HEK293T (cell line): ENCODE data around the gene MAP2K7.
"Not testable (repeated sequence)": the region's sequence is repeated elsewhere in the genome, so short reads cannot be mapped to it uniquely, and the experiment has no call there.

Experiments used
- CTCF ChIA-PET: fragments of 350-600 bp; formaldehyde crosslinking; extraction: SDS; loops from one replicate; lab custom pipeline; 2021; ENCODE audit warnings: antibody characterized with exemption, inconsistent platforms; lab: Yijun Ruan, JAX
- POLR2A ChIA-PET: fragments of 350-600 bp; formaldehyde crosslinking; extraction: SDS; loops from one replicate; lab custom pipeline; 2020; ENCODE audit warnings: antibody characterized with exemption, inconsistent platforms; lab: Yijun Ruan, JAX
- DNase-seq: peaks from one replicate; pipeline ENCODE4 v3.0.0; 2012; ENCODE audit warnings: mixed read lengths; ENCODE audit errors: extremely low spot score
- ARNT ChIP-seq: fragments of 450-650 bp; IDR thresholded peaks from 2 replicates; pipeline ENCODE4 v1.6.1; 2017; ENCODE audit warnings: mild to moderate bottlenecking
- BHLHE40 ChIP-seq: fragments of 450-650 bp; IDR thresholded peaks from 2 replicates; pipeline ENCODE4 v1.6.1; 2016; ENCODE audit warnings: mild to moderate bottlenecking, moderate library complexity, borderline replicate concordance
- CTBP1 ChIP-seq: fragments of 450-650 bp; IDR thresholded peaks from 2 replicates; pipeline ENCODE4 v1.6.1; 2016; ENCODE audit warnings: borderline replicate concordance
- ELF4 ChIP-seq: fragments of 450-650 bp; IDR thresholded peaks from 2 replicates; pipeline ENCODE4 v1.6.1; 2017; ENCODE audit warnings: antibody characterized with exemption
- FOXA1 ChIP-seq: fragments of 450-650 bp; IDR thresholded peaks from 2 replicates; pipeline ENCODE4 v1.6.1; 2016; ENCODE audit warnings: mild to moderate bottlenecking
- FOXK2 ChIP-seq: fragments of 450-650 bp; IDR thresholded peaks from 2 replicates; pipeline ENCODE4 v1.6.1; 2016; ENCODE audit warnings: mild to moderate bottlenecking
- FOXM1 ChIP-seq: fragments of 450-650 bp; IDR thresholded peaks from 2 replicates; pipeline ENCODE4 v1.6.1; 2017; ENCODE audit warnings: mild to moderate bottlenecking, borderline replicate concordance
- HDGF ChIP-seq: fragments of 450-650 bp; IDR thresholded peaks from 2 replicates; pipeline ENCODE4 v1.6.1; 2017; ENCODE audit warnings: antibody characterized with exemption, borderline replicate concordance
- L3MBTL2 ChIP-seq: fragments of 450-650 bp; conservative IDR thresholded peaks from 2 replicates; pipeline ENCODE4 v1.6.1; 2016; ENCODE audit warnings: mild to moderate bottlenecking
- LEF1 ChIP-seq: fragments of 450-650 bp; IDR thresholded peaks from 2 replicates; pipeline ENCODE4 v1.6.1; 2017; ENCODE audit warnings: mild to moderate bottlenecking, borderline replicate concordance
- NFRKB ChIP-seq: fragments of 450-650 bp; IDR thresholded peaks from 2 replicates; pipeline ENCODE4 v1.6.1; 2016; ENCODE audit warnings: mild to moderate bottlenecking, moderate library complexity
- SP1 ChIP-seq: fragments of 450-650 bp; IDR thresholded peaks from 2 replicates; pipeline ENCODE4 v1.6.1; 2017
- SUZ12 ChIP-seq: fragments of 450-650 bp; IDR thresholded peaks from 2 replicates; pipeline ENCODE4 v1.6.1; 2016; ENCODE audit warnings: mild to moderate bottlenecking
- TARDBP ChIP-seq: fragments of 450-650 bp; IDR thresholded peaks from 2 replicates; pipeline ENCODE4 v1.6.1; 2016
- ZNF384 ChIP-seq: fragments of 450-650 bp; IDR thresholded peaks from 2 replicates; pipeline ENCODE4 v1.6.1; 2016
- TF ChIP-seq, protein P1 (sequence below): fragments of 450-650 bp; IDR thresholded peaks from 2 replicates; pipeline ENCODE4 v1.6.1; 2016

Gene MAP2K7

GRCh38 chr19:7857727-7858108 lies 46.0 kb upstream of the MAP2K7 start:
- DNase-seq: no peak
- POLR2A ChIA-PET: interaction anchor here (1.1 kb wide), 2 partner anchors 46 to 63 kb away, joined by 3 read pairs; partner anchors contain the start of gene MAP2K7
- TF ChIP-seq ARNT: no peak
- no peak for TF ChIP-seq FOXM1
- no peak for TF ChIP-seq CTBP1
- TF ChIP-seq HDGF: no peak
- TF ChIP-seq, protein P1, sequence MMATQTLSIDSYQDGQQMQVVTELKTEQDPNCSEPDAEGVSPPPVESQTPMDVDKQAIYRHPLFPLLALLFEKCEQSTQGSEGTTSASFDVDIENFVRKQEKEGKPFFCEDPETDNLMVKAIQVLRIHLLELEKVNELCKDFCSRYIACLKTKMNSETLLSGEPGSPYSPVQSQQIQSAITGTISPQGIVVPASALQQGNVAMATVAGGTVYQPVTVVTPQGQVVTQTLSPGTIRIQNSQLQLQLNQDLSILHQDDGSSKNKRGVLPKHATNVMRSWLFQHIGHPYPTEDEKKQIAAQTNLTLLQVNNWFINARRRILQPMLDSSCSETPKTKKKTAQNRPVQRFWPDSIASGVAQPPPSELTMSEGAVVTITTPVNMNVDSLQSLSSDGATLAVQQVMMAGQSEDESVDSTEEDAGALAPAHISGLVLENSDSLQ: no peak
- TF ChIP-seq SP1: no peak
- no peak for TF ChIP-seq NFRKB
- CTCF ChIA-PET: interaction anchor here (0.6 to 3.4 kb wide), 2 partner anchors 11 to 25 kb away, joined by 6 to 16 read pairs; no protein-coding TSS in a partner anchor

DNA sequence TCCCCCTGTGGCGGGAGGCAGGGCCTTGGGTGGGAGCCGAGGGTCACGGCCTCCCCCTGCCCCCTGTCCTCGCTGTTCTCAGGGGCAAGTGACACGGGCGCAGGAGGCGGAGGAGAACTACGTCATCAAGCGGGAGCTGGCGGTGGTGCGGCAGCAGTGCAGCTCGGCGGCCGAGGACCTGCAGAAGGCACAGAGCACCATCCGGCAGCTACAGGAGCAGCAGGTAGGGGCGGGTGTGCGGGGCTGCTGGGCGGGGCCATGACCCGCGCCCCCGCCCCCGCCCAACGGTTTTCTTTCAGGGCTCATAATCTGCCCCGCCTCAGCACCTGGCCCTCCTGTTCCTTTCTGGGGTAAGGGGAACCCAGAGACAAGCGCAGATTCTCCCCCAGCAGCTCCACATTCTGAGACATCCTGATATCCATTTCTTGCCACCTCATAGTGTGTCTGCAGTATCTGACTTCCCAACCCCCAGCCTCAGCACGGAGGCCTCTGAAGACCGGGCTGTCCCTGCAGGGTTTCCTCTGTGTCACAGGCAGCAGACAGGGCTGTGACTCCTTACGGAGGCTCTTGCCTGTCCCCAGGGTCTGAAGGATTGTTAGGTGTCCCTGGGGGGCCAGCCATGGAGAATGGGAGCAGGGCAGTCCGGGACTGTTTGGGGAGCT lies 45.4 kb upstream of the MAP2K7 start:
- TF ChIP-seq ARNT: no peak
- ChIA-PET CTCF (interaction anchor here (0.6 to 3.4 kb wide), 2 partner anchors 11 to 24 kb away, joined by 6 to 16 read pairs; no protein-coding TSS in a partner anchor), POLR2A (interaction anchor here (1.1 kb wide), 2 partner anchors 45 to 62 kb away, joined by 3 read pairs; partner anchors contain the start of gene MAP2K7)
- no peak for DNase-seq

- POLR2A ChIA-PET, DNase-seq: not testable (repeated sequence)
- CTCF ChIA-PET: interaction anchor here (3.4 kb wide), 1 partner anchor 10 kb away, joined by 16 read pairs; no protein-coding TSS in a partner anchor
These were observed 44.6 kb upstream of the MAP2K7 start for GRCh38 chr19:7859087-7859486.

DNA sequence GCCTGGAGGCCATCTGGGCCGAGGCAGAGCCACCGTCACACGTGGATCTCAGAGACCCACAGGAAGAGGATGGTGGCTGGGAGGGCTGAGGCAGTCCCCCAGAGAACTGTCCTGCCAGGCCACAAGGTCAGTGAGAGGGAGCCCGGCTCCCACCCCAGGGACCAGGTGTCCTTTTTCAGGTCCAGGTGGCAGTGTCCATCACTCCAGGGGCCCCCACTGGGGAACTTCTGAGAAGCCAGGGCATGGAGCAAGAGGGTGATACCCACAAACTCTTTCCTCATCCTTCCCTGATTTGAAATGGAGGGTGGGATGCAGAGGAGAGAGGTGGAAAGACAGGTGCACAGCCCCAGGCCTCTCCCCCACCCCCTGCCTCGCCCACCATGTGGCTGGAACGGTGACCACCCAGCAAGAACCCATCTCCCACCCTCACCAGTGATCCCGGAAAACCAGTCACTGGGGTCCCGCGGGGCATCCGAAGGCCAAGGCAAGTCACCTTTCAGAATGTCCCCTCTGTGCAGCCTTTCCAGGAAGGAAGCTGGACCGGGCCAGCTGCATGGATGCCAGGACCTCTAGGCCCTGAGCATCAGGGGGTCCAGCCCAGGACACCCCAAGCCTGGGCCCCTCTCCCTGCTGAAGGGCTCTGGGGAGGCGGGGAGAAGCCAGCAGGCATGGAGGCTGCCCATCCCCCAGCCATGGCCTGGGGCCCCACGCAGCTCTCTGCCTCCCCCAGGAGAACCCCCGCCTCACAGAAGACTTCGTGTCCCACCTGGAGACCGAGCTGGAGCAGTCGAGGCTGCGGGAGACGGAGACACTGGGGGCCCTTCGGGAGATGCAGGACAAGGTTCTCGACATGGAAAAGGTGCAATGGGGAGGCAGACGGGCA lies 43.6 kb upstream of the MAP2K7 start:
- TF ChIP-seq BHLHE40 (no peak), LEF1 (no peak), ZNF384 (no peak), NFRKB (no peak), L3MBTL2 (no peak), ARNT (no peak), TARDBP (no peak), SUZ12 (no peak), FOXM1 (no peak)
- no peak for DNase-seq
- ChIA-PET POLR2A (no interaction called here), CTCF (no interaction called here)

DNA sequence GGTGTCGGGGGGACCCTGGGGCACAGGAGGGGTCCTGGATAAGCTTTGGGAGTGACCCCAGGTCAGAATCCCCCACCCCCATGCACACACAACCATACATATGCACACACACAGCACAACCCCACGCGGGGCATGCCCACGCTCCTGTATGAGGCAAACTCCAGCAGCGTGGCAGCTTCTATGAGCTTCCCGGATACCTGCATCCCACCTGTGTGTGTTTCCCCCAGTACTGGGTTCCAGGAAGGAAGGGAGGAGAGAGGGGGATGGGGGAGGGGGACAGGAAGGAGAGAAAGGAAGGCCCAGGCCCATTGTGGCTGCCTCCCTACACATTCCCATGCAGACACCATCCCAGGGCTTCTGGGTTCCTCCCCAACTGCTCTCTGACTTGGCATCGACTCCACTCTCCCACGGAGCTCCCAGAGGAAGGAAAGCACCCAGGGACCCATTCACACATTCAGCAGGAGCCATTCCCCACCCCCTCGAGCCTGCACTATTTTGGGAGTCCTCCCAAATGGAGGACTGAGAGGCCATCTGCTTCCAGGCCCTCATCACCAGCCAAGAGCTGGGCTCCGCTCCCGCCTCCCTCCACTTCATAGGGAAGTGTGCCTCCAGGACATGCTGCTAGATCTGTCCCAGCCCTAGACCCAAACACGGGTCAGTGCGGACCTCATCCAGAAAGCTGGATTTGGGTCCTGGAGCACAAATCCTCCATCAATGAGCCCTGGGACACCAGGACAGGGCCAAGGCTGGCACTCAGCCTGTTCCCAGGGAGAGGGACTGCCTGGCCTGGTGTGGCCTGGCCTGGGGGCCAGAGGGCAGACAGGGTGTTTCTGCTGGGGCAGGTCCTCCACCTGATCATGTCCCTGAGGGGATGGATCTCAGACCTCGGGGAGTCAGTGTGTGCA lies 42.7 kb upstream of the MAP2K7 start:
- CTCF ChIA-PET: no interaction called here

DNA sequence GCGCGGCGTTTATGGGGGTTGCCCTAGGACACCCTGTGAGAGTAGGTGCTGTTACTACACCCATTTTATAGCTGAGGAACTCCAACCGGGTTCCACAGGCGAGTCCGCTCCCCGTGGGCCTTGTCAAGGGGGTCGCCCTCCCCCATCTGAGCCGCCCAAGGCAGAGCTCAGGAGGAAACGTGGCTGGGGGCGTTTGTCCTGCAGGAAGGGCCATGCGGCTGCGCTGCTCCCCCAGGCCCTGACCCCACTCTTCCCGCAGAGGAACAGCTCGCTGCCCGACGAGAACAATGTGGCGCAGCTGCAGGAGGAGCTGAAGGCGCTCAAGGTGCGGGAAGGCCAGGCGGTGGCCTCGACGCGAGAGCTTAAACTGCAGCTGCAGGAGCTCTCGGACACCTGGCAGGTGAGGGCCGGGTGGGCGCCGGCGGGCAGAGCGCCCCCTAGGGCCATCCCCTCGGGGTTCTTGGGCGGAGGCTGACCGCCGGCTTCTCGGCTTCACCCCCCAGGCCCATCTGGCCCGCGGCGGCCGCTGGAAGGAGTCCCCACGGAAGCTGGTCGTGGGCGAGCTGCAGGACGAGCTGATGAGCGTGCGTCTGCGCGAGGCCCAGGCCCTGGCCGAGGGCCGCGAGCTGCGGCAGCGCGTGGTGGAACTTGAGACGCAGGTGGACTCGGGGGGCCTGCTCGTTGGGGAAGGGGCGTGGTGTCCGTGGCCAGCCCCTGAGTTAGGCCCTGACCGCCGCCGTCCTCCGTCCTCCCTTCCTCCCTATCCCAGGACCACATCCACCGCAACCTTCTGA lies 41.9 kb upstream of the MAP2K7 start:
- POLR2A ChIA-PET: no interaction called here
- CTCF ChIA-PET: interaction anchor here (0.5 kb wide), 1 partner anchor 1894 kb away, joined by 4 read pairs; no protein-coding TSS in a partner anchor
- DNase-seq: no peak
- no peak for TF ChIP-seq HDGF
- TF ChIP-seq ARNT: no peak
- TF ChIP-seq CTBP1: no peak
- TF ChIP-seq FOXK2: no peak
- no peak for TF ChIP-seq LEF1
- TF ChIP-seq SP1: no peak
- TF ChIP-seq FOXA1: no peak
- TF ChIP-seq ZNF384: no peak
- no peak for TF ChIP-seq NFRKB
- TF ChIP-seq SUZ12: no peak
- no peak for TF ChIP-seq BHLHE40
- no peak for TF ChIP-seq FOXM1
- no peak for TF ChIP-seq L3MBTL2
- TF ChIP-seq, protein P1: no peak
- no peak for TF ChIP-seq ELF4
- no peak for TF ChIP-seq TARDBP

More for the DNA sequence above, 42.7 kb upstream of the MAP2K7 start:
- DNase-seq: no peak
- no peak for TF ChIP-seq SP1
- no peak for TF ChIP-seq CTBP1
- TF ChIP-seq FOXK2: no peak
- TF ChIP-seq, protein P1: no peak
- no peak for TF ChIP-seq ELF4
- TF ChIP-seq ARNT: no peak
- no peak for TF ChIP-seq L3MBTL2
- POLR2A ChIA-PET: no interaction called here
